Esophagus muscularis mucosa (tissue), 4 donors: ENCODE measurements around the gene CDK14.

Source experiments
- CTCF ChIP-seq, 3 experiments: fragments of 200-600 bp in 2 of 3; fragments of 450-650 bp in 1 of 3; sonication (generic) in 2 of 3; IDR thresholded peaks; one replicate each; pipeline ENCODE4 v1.5.1; 2017 to 2019; ENCODE audit warnings: antibody characterized with exemption in 3 of 3, mild to moderate bottlenecking in 2 of 3, moderate library complexity in 1 of 3
- EP300 ChIP-seq: sonication (generic); formaldehyde crosslinking; IDR thresholded peaks from one replicate; pipeline ENCODE4 v1.6.1; 2017; ENCODE audit warnings: antibody characterized with exemption
- POLR2A ChIP-seq: fragments of 450-650 bp; IDR thresholded peaks from one replicate; pipeline ENCODE4 v1.6.1; 2017; ENCODE audit warnings: antibody characterized with exemption, moderate library complexity, mild to moderate bottlenecking, low read depth

- no peak for TF ChIP-seq EP300
- TF ChIP-seq CTCF (IDR thresholded peaks at IDR 0.05), result no peak
- no peak for TF ChIP-seq POLR2A
These were observed 384.4 kb downstream of the CDK14 start for GRCh38 chr7:90980545-90980944.
